Fibroblast of pulmonary artery (primary cell): ENCODE data around the gene TLCD3B.
"Not testable (repeated sequence)": the region's sequence is repeated elsewhere in the genome, so short reads cannot be mapped to it uniquely, and the experiment has no call there.

ENCODE experiments used
- DNase-seq: peaks from one replicate; pipeline ENCODE4 v3.0.0-alpha.2; 2010; ENCODE audit warnings: low read depth
- H3K4me3 ChIP-seq: replicated peaks from 2 replicates; pipeline ENCODE4 v1.5.1; 2011; ENCODE audit warnings: low read depth, mild to moderate bottlenecking, control low read depth, low read length, moderate library complexity
- TF ChIP-seq, protein P1 (sequence below): IDR thresholded peaks from 2 replicates; pipeline ENCODE4 v1.5.1; 2011; ENCODE audit warnings: mild to moderate bottlenecking, control low read depth, low read length, inconsistent platforms; ENCODE audit errors: missing control alignments

TLCD3B gene

DNA sequence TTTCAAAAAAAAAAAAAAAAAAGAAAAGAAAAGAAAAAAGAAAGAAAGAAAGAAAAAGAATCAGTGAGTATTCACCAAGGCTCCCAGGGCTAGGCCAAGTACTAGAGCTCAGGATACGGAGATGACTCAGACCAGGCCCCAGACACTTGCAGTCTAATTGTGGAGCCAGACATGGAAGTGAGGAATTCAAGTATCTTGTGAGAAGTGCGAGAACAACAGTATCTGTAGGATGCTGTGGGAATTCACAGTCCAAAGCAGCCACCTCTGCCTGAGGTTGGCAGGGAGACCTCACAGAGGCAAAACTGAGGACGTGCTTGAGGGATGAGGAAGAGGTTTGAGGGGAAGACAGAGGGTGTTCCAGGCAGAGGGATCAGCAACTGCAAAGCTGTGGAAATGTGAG is 20.4 kb upstream of the TLCD3B start:
- DNase-seq: peak; percentile 65
- TF ChIP-seq, protein P1, sequence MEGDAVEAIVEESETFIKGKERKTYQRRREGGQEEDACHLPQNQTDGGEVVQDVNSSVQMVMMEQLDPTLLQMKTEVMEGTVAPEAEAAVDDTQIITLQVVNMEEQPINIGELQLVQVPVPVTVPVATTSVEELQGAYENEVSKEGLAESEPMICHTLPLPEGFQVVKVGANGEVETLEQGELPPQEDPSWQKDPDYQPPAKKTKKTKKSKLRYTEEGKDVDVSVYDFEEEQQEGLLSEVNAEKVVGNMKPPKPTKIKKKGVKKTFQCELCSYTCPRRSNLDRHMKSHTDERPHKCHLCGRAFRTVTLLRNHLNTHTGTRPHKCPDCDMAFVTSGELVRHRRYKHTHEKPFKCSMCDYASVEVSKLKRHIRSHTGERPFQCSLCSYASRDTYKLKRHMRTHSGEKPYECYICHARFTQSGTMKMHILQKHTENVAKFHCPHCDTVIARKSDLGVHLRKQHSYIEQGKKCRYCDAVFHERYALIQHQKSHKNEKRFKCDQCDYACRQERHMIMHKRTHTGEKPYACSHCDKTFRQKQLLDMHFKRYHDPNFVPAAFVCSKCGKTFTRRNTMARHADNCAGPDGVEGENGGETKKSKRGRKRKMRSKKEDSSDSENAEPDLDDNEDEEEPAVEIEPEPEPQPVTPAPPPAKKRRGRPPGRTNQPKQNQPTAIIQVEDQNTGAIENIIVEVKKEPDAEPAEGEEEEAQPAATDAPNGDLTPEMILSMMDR: no peak
- no peak overlapping the region for H3K4me3 ChIP-seq

DNA sequence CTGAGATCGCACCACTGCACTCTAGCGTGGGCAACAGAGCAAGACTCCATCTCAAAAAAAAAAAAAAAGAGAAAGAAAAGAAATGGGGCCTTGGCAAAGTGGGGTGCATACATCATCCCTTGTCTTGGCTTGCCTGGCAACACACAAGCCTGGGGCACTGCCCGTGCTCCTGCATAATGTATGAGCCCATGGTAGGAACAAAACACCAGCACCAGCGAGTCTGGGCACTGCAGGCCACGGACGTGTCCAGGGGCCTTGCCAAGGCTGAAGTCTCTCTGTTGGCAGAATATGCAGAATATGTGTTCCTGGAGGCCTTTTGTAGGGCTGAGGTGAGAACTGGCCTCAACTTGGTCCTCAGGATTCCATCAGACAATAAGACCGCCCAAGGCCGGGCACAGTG is 18.8 kb upstream of the TLCD3B start:
- no peak for DNase-seq
- TF ChIP-seq, protein P1: no peak
- no peak overlapping the region for H3K4me3 ChIP-seq

DNA sequence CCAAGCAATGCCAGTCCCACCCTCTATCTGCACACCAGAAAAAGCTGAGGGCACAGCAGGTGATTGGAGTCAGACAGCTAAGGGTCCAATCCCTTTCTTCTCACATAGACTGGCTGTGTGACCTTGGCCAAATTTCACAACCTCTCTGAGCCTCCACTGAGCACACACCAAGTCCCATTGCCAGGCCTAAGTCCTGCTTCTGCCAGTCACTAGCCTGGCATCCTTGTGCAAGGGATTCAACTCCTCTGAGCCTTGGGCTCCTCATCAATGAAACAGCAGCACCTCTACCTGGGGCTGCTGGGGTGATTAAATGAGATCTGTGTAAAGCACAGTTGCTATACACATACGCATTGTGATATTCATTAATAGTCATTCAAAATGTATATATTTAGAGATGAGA is 15.5 kb upstream of the TLCD3B start:
- DNase-seq: no peak
- TF ChIP-seq, protein P1: no peak

DNA sequence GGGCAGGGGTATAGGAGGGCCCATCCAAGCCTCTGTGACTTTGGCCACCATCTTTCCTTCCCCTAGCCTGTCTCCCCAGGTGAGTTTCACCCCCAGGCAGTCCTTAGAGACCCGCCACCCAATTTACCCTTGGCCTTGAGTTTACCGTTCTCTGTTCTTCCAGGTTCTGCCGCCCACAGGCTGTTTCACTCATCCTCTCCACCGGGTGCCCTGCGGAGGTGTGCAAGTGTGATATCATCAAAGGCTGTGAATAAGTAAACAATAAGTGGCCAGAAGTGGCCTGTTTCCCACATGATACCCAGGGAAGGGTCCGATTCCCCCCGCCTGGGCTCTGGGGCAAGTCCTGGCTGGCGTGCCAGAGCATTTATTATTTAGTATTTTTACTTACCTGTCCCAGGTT is 15.1 kb upstream of the TLCD3B start:
- no peak overlapping the region for H3K4me3 ChIP-seq
- DNase-seq: no peak
- TF ChIP-seq, protein P1: no peak

More for the DNA sequence above, 15.5 kb upstream of the TLCD3B start:
- no peak overlapping the region for H3K4me3 ChIP-seq

DNA sequence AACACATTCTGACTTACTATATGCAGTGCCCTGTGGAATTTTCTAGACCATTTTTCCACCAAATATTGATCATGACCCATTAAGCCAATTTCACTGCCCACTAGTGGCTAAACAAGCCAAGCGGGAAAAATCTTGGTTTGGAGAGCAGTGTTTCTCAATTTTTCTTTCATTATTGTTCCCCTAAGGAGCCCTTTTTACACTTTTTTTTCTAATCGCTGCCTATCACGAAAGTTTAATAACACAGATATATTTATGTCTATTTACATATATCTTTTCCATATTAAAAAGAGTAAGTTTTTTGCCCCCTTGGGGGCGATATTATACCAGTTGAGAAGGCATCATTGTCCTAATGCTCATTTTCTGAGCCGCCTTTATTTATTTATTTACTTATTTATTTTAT is 10.8 kb upstream of the TLCD3B start:
- H3K4me3 ChIP-seq: no peak overlapping the region
- TF ChIP-seq, protein P1: peak; percentile 39
- peak; percentile 73 for DNase-seq

DNA sequence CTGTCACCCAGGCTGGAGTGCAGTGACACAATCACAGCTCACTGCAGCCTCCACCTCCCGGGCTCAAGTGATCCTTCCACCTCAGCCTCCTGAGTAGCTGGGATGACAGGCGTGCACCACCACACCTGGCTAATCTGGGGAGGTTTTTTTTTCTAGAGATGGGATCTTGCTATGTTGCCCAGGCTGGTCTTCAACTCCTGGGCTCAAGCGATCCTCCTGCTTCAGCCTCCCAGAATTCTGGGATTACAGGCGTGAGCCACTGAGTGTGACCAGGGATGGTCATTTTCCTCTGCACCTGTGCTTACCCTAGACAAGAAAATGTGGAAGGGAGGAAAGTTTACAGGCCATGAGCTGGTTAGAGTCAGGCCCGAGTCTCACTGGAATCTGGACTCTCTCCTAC is 9.6 kb upstream of the TLCD3B start:
- not testable (repeated sequence) for H3K4me3 ChIP-seq

DNA sequence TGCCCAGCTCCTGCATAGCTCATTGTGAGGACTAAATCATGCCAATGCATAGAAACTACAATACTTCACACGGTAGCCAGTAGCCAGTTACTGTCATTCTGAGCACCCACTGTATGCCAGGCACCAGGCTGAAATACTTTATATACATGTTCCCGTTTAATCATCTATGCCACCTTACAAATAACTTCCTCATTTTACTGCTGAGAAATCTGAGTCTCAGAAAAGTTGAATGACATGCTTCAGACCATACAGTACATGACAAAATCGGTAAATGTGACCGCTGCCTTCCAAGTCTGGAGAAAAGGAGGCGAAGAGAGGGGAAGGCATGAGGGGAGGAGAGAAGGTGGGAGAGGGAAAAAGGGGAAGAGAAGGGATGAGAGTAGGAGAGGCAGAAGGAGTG is 9.2 kb upstream of the TLCD3B start:
- H3K4me3 ChIP-seq: no peak overlapping the region
- TF ChIP-seq, protein P1: no peak
- no peak for DNase-seq

More for the DNA sequence above, 9.6 kb upstream of the TLCD3B start:
- DNase-seq: not testable (repeated sequence)

DNA sequence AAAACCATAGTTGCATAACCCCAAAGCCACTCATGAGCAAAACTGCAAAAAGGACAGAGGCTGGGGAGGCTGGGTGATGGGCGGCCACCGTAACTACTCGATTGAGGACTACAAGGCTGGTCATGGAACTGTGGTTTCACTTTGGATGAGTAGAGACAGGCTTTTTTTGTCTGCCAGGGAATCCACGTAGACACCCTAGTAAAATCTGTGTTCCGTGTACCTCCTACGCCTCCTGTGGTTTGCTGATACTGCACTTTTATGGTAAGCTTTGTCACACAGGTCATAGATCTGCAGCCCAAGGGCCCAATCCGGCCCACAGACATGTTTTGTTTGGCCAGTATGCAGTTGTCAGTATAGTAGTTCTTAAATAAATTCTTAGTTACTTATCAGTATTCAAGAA is 2.2 kb upstream of the TLCD3B start:
- TF ChIP-seq, protein P1: no peak
- no peak overlapping the region for H3K4me3 ChIP-seq
- DNase-seq: no peak
